PC-9 (cell line): ENCODE results near the gene CACNA2D1. TPM values are rescaled to one million over a fixed set of nuclear protein-coding genes. Genes with fewer than 3 reads are reported as not detected.

Source experiments
- BruUV-seq: library from RNA; stranded (reverse); fragments of 400-500 nt; replicated peaks from 2 replicates; lab custom pipeline; 2021; lab: Mats Ljungman, UMichigan
- CTCF ChIA-PET: fragments of 300-600 bp; sonication (Branson Sonifier 250); formaldehyde crosslinking; loops from one replicate; lab custom pipeline; 2022; ENCODE audit warnings: antibody characterized with exemption; lab: Charles Lee
- POLR2A ChIA-PET: fragments of 300-600 bp; sonication (Branson Sonifier 250); formaldehyde crosslinking; loops from one replicate; lab custom pipeline; 2022; ENCODE audit warnings: antibody characterized with exemption; ENCODE audit not compliant: unreplicated experiment; lab: Charles Lee
- DNase-seq, 2 experiments: peaks; one replicate each; pipeline versions ENCODE4 v3.0.0 to v3.0.0-alpha.2; 2015 to 2022; ENCODE audit warnings: mixed read lengths in 1 of 2
- H2AFZ ChIP-seq: fragments of 200-600 bp; sonication (generic); 2 replicates; pipeline ENCODE4 v1.8.1; 2017; ENCODE audit warnings: antibody characterized with exemption
- H3F3A ChIP-seq: fragments of 200-600 bp; sonication (generic); 2 replicates; pipeline ENCODE4 v1.8.1; 2017; ENCODE audit warnings: antibody characterized with exemption, mild to moderate bottlenecking, low read depth; ENCODE audit not compliant: insufficient read depth
- H3K27ac ChIP-seq: fragments of 200-600 bp; sonication (generic); 2 replicates; pipeline ENCODE4 v1.6.1; 2016; ENCODE audit warnings: mixed run types
- H3K27me3 ChIP-seq: fragments of 200-600 bp; sonication (generic); 2 replicates; pipeline ENCODE4 v1.6.1; 2016; ENCODE audit warnings: low read depth, mixed run types; ENCODE audit not compliant: insufficient read depth
- H3K36me3 ChIP-seq: fragments of 200-600 bp; sonication (generic); 2 replicates; pipeline ENCODE4 v1.6.1; 2016; ENCODE audit warnings: low read depth, mixed run types
- H3K4me1 ChIP-seq: fragments of 200-600 bp; sonication (generic); replicated peaks from 2 replicates; pipeline ENCODE4 v1.6.1; 2016; ENCODE audit warnings: mixed run types; ENCODE audit not compliant: insufficient read depth
- H3K4me2 ChIP-seq: fragments of 200-600 bp; sonication (generic); 2 replicates; pipeline ENCODE4 v1.6.1; 2017; ENCODE audit warnings: mixed run types
- H3K4me3 ChIP-seq: fragments of 200-600 bp; sonication (generic); 2 replicates; pipeline ENCODE4 v1.6.1; 2016; ENCODE audit warnings: mixed run types
- H3K79me2 ChIP-seq: fragments of 200-600 bp; sonication (generic); 2 replicates; pipeline ENCODE4 v1.6.1; 2017; ENCODE audit warnings: low read depth, mixed run types
- H3K9me2 ChIP-seq: fragments of 200-600 bp; sonication (generic); 2 replicates; pipeline ENCODE4 v1.8.1; 2017; ENCODE audit warnings: mild to moderate bottlenecking; ENCODE audit not compliant: insufficient read depth
- H3K9me3 ChIP-seq: fragments of 200-600 bp; sonication (generic); 2 replicates; pipeline ENCODE4 v1.8.1; 2016; ENCODE audit warnings: low read depth; ENCODE audit not compliant: insufficient read depth
- H4K20me1 ChIP-seq: fragments of 200-600 bp; sonication (generic); 2 replicates; pipeline ENCODE4 v1.8.1; 2017; ENCODE audit not compliant: insufficient read depth
- CTCF ChIP-seq: fragments of 200-600 bp; sonication (generic); conservative IDR thresholded peaks from 2 replicates; pipeline ENCODE4 v1.6.1; 2017; ENCODE audit warnings: mixed run types, antibody characterized with exemption, mild to moderate bottlenecking, moderate library complexity
- EZH2 ChIP-seq: fragments of 200-600 bp; sonication (generic); IDR thresholded peaks from 2 replicates; pipeline ENCODE4 v1.8.0; 2017; ENCODE audit warnings: antibody characterized with exemption, low read depth
- intact Hi-C: fragments of 100-400 bp; cut with micrococcal nuclease; formaldehyde crosslinking; loops from one replicate; pipeline ENCODE4 v1.10.0; 2022; ENCODE audit not compliant: unreplicated experiment
- total RNA-seq: library from RNA; stranded (reverse); gene quantifications from 2 replicates; pipeline ENCODE4 v1.2.3, GENCODE V29; 2021

Gene CACNA2D1
- total RNA-seq, 1 experiment from 2014 or later: 3.2 TPM

GRCh38 chr7:82393076-82393839 is 50.3 kb downstream of the CACNA2D1 start:
- no peaks in the 10 kb centered on the region for H3K9me3 ChIP-seq
- ChIA-PET CTCF (interaction anchor here (0.6 kb wide), 1 partner anchor 174 kb away, joined by 3 read pairs; no protein-coding TSS in a partner anchor), POLR2A (no interaction called here)
- H3K79me2 ChIP-seq: no peaks in the 10 kb centered on the region
- no peaks in the 10 kb centered on the region for H3F3A ChIP-seq
- no peaks in the 10 kb centered on the region for H4K20me1 ChIP-seq
- H3K4me3 ChIP-seq: no peak overlapping the region
- no TSS peak for BruUV-seq
- H3K9me2 ChIP-seq: no peaks in the 10 kb centered on the region
- no peaks in the 10 kb centered on the region for H3K27me3 ChIP-seq
- H3K27ac ChIP-seq: no peak overlapping the region
- intact Hi-C loops: no loop called here
- no peak for TF ChIP-seq CTCF
- H3K4me2 ChIP-seq: no peak overlapping the region
- no peak for DNase-seq
- no peaks in the 10 kb centered on the region for H3K4me1 ChIP-seq
- H3K36me3 ChIP-seq: no peaks in the 10 kb centered on the region
- no peak overlapping the region for H2AFZ ChIP-seq

- Histone ChIP-seq H3K9me3 (no peaks in the 10 kb centered on the region), H3K4me3 (no peak overlapping the region), H3F3A (no peaks in the 10 kb centered on the region), H3K9me2 (no peaks in the 10 kb centered on the region), H3K27ac (no peak overlapping the region), H3K79me2 (no peaks in the 10 kb centered on the region), H2AFZ (no peak overlapping the region), H4K20me1 (no peaks in the 10 kb centered on the region), H3K36me3 (no peaks in the 10 kb centered on the region), H3K4me2 (no peak overlapping the region), H3K4me1 (no peaks in the 10 kb centered on the region), H3K27me3 (no peaks in the 10 kb centered on the region)
- TF ChIP-seq EZH2: no peak
- no peak for TF ChIP-seq CTCF
- POLR2A ChIA-PET: no interaction called here
- CTCF ChIA-PET: no interaction called here
- no peak for DNase-seq
- intact Hi-C loops: no loop called here
- BruUV-seq: no TSS peak
Observed at GRCh38 chr7:82390936-82391335, 52.6 kb downstream of the CACNA2D1 start.

GRCh38 chr7:82389876-82390275 is 53.7 kb downstream of the CACNA2D1 start:
- ChIA-PET CTCF (no interaction called here), POLR2A (no interaction called here)
- TF ChIP-seq CTCF (no peak), EZH2 (no peak)
- intact Hi-C loops: no loop called here
- no peak overlapping the region for H3K27ac ChIP-seq
- H3K9me3 ChIP-seq: no peaks in the 10 kb centered on the region
- no peak for DNase-seq
- no peaks in the 10 kb centered on the region for H3K4me1 ChIP-seq
- H3K4me3 ChIP-seq: no peak overlapping the region
- no TSS peak for BruUV-seq
- no peaks in the 10 kb centered on the region for H3K9me2 ChIP-seq
- H3K36me3 ChIP-seq: no peaks in the 10 kb centered on the region
- no peak overlapping the region for H3K4me2 ChIP-seq
- H2AFZ ChIP-seq: no peak overlapping the region
- H3K27me3 ChIP-seq: no peaks in the 10 kb centered on the region
- no peaks in the 10 kb centered on the region for H3F3A ChIP-seq
- H4K20me1 ChIP-seq: no peaks in the 10 kb centered on the region
- H3K79me2 ChIP-seq: no peaks in the 10 kb centered on the region
